T follicular helper cell (primary cell): ENCODE data around the gene ELANE.
"Not testable (repeated sequence)": the region's sequence is repeated elsewhere in the genome, so short reads cannot be mapped to it uniquely, and the experiment has no call there.

Source experiments
- DNase-seq: peaks from one replicate; pipeline ENCODE4 v3.0.0-alpha.2; 2020; ENCODE audit warnings: low read depth

ELANE gene

GRCh38 chr19:879711-880438 is 27.8 kb downstream of the ELANE start:
- DNase-seq, result no peak

DNA sequence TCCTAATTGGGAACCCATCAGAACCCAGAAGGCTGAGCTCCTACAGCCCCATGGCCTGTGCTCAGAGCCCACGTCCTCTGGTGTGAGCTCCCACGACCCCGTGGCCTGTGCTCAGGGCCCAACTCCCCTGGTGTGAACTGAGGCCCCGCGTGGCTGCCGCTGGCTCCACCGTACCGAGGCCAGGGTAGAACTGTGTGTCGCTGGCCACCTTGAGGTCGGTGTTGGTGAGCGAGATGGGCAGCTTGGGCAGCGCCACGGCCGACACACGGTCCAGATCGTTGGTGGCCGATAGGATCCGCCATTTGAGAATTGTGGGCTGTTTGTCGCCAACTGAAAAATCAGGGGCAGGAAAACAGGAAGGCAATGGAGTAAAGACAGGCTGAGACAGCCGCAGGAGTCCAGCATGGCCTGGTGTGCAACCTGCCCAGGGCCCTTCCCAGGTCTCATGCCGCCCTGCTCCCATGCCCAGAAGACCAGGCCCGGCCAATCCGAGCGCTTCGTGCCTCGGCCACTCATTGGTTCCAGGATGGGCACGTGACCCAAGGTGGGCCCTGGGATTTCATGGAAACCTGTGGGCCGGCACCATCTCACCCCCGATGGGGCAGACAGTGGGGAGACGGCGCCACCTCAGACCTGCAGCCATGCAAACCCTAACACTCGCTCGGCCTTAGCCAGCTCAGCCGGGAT is 29.4 kb downstream of the ELANE start:
- no peak for DNase-seq

- DNase-seq, result no peak
These were observed 30.9 kb downstream of the ELANE start for GRCh38 chr19:882871-883497.

DNA sequence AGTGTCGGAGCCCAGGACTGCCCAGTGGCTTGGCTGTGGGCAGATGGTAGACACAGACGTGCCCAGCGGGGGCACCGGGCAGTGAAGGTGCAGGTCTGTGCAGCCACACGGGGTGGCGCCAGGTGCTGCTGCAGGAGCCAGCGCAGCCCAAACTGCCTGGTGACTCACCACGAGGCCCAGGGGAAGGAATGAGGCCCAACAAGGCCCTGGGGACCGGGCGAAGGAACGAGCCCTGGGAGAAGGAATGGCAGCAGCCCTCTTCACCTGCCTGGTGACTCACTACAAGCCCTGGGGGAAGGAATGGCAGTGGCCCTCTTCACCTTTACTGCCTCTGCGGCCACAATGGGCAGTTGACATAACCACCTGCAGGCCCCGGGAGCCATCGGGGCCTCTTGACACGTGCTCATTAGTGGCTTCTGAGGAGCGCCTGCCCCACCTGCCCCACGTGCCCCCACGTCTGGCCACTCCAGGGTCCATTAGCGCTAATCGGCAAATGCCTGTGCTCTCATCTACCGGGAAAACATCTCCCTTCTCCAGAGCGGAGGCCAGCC is 31.6 kb downstream of the ELANE start:
- DNase-seq, result no peak

DNA sequence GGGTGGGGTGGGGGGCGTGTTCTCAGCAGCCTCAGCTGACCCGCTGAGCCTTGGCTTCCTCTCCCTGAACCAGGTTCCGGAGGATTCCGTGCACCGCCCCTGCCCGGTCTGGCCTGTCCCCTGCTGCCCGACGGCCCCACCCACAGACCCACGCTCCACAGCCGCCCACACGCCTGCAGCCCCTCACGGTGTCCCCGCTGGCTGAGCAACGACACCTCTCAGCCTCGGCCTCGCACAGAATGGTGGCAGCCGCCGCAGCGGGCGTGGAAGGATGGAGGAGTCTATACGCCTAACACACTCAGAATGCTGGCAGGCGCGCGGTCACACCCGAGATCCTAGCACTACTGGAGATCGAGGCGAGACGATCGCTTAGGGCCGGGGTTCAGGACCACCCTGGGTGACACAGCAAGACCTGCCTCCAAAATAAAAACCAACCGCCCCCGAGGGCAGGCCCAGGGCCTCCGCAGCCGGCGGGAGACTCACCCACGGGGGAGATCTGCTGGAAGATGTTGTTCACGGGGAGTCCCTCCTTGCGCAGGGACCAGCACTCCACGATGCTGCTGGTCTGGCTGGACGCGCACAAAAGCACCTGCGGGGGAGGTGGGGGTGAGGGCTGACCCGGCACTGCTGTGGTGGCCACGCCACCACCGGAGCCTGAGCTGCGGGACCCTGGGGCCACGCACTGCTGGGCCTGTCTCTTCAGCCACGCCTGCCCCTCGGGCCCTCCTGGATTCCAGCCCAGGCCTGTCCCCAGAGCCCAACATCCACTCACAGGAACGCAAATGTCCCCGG is 32.5 kb downstream of the ELANE start:
- DNase-seq, result no peak

GRCh38 chr19:885536-886224 is 33.6 kb downstream of the ELANE start:
- DNase-seq, result no peak

DNA sequence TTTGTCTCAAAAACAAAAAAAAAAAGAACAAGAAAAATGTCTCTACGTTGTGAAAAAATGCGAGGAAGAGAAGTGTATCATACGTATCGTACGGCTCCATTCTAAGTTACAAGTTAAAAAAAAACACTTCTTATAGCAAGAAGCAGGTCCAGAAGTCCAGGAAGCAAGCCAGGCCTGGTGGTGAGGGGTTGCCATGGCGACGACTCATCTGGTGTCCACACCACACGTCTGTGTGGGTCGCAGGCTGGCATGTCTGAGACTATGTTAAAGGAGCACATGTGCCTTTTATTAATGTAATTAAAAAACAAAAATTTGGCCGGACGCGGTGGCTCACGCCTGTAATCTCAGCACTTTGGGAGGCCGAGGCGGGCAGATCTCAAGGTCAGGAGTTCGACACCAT is 35.0 kb downstream of the ELANE start:
- DNase-seq, result no peak

GRCh38 chr19:887599-887998 is 35.5 kb downstream of the ELANE start:
- DNase-seq, result no peak

DNA sequence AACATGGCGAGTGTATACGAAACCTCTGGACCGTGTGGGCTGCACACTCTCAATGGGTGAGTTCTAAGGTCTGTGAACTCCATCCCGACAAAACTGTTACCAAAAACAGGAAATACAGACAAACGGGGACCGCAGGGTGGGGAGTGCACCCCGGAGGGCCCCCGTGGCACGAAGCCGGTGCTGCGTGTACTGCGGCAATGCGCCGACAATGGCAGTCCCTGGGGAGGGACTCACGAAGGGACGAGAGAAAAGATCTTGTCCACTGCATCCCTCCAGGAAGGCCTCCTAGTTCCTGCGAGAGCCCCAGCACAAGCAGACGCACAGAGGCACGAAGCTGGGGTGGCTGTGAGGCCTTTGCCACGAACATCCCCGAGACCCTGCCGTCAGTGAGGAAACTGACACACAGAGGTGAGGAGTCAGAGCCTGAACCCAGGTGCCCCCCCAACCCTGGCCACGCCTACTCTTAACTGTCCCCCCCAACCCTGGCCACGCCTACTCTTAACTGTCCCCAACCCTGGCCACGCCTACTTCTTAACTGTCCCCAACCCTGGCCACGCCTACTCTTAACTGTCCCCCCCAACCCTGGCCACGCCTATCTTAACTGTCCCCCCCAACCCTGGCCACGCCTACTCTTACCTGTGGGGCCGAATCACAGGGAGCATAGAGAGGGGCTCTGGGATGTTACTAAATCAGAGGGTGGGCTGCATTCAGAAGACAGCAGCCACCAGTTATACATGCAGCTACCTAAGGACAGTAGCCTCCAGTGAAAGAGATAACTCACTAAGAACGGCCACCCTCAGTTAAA is 36.7 kb downstream of the ELANE start:
- peak; percentile 51 for DNase-seq

DNA sequence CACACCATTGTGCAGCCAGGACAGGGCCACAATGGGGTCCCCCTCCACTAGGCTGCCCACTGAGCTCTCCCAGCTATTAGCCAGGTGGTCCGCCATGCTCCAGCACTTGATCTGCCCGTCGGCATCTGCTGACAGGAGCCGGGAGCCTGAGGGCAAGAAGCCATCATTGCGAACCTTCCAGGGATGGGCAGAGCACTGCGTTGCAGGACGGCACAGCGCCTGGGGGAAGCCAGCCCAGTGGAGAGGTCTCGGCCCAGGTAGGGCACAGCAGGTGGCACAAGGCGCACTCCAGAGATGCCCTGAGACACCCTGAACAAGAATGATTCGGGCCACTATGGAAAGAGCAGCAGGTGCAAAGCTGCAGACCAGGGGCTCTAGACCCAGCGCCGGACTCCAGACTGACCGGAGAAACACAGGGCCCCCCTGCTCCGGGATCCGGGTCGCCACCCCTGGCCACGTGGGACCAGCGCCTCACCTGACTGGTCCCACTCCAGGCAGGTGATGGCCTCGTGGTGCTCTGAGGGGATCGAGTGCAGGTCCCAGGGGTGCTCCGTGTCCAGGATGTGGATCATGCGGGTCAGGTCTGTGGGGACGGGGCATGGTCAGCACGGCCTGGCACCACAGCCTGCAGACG is 37.7 kb downstream of the ELANE start:
- DNase-seq, result no peak

GRCh38 chr19:890831-891230 is 38.7 kb downstream of the ELANE start:
- no peak for DNase-seq

- DNase-seq, result not testable (repeated sequence)
These were observed 39.5 kb downstream of the ELANE start for GRCh38 chr19:891421-892200.

DNA sequence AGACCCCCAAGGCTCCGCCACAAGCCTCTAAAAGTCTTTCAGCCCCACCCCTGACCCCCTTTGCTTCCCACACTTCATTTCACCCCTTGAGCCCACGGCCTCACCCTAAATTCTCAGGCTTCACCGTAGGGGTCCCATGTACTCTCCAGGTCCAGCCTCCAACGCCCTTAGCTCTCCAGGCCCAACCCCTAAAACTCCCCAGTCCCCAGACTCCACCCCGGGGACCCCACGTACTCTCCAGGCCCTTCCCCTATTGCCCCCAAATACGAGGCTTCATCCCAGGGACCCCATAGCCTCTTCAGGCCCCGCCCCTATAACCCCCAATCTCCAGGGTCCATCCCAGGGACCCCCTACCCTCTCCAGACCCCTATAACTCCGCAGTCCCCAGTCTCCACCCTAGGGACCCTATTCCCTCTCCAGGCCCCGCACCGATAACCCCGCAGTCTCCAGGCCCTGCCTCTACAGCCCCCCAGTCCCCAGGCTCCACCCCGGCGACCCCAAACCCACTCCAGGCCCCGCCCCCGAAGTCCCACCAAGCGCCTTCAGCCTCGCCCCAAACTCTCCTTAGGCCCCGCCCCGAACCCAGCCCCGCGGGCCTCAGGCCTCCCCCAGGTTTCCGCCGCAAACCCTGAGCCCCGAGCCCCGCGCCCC is 40.3 kb downstream of the ELANE start:
- DNase-seq, result no peak

DNA sequence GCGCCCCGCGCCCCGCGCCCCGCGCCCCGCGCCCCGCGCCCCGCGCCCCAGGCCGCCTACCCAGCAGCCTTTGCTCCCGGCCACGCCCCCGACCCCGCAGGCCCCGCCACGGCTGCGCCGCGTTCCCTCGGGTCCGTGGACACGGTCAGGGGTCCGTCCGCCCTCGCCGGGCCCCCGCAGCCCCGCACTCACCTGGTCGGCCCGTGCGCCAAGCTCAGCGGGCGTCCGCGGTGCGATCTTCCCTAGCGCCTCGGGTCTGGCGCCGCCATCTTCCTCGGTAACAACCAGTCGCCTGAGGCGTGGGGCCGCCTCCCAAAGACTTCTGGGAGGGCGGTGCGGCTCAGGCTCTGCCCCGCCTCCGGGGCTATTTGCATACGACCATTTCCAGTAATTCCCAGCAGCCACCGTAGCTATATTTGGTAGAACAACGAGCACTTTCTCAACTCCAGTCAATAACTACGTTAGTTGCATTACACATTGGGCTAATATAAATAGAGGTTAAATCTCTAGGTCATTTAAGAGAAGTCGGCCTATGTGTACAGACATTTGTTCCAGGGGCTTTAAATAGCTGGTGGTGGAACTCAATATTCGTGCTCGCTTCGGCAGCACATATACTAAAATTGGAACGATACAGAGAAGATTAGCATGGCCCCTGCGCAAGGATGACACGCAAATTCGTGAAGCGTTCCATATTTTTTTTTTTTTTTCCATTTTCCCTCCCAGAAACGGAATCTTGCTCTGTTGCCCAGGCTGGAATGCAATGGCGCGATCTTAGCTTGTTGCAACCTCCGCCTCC is 41.0 kb downstream of the ELANE start, which contains the start of the genes MED16 and RNU6-9:
TSS of gene MED16 (minus strand) at position 294 of the 796 bp plus-strand sequence. CDS start 2,056 bp downstream, outside the sequence.
TSS of gene RNU6-9 (plus strand) at position 591 of the 796 bp plus-strand sequence.
- DNase-seq, result peak; percentile 88

GRCh38 chr19:896434-896833 is 44.3 kb downstream of the ELANE start:
- no peak for DNase-seq

DNA sequence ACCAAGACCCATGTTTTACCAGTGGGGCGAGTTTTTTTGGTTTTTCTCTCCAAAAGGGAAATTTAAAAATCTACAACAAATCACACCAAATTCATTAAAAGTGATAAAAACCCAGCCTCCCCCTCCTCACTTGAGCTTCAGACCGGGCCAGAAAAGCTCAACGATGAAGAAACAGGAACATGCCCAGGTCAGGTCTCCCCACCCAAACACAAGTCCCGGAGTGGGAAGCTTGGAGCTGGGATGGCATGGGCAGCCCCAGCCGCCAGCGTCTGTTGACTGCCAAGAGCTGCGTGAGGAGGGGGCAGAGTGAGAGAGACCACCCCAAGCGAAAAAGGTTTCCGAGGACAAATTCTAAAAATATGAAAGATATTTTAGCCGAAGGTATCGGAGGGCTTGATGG is 44.9 kb downstream of the ELANE start:
- DNase-seq, result no peak

GRCh38 chr19:897442-898039 is 45.4 kb downstream of the ELANE start:
- DNase-seq, result no peak
